ENCODE measurements around the gene FKTN. TPM values are rescaled to one million over a fixed set of nuclear protein-coding genes. Genes with fewer than 3 reads are reported as not detected.

The FKTN gene
- total RNA-seq, 1 donor from 2014 or later, result 16.4 TPM

GRCh38 chr9:105679257-105680022, 121.5 kb downstream of the FKTN start:
- H3K27me3 Mint-ChIP-seq (ENCODE audit: unreplicated experiment), result no peaks in the 10 kb centered on the region
- DNase-seq (ENCODE audit: low spot score), result no peak
- H3K36me3 Mint-ChIP-seq (ENCODE audit: low read depth, unreplicated experiment), result no peaks in the 10 kb centered on the region
- TF ChIP-seq CTCF (IDR thresholded peaks at IDR 0.05; ENCODE audit: unreplicated experiment), result no peak
- H3K4me3 Mint-ChIP-seq (ENCODE audit: unreplicated experiment), result no peak overlapping the region
- H3K4me1 Mint-ChIP-seq (ENCODE audit: unreplicated experiment), result peaks cover 5% of the 10 kb centered on the region
- H3K27ac Mint-ChIP-seq (ENCODE audit: unreplicated experiment), result no peak overlapping the region
- H3K9me3 Mint-ChIP-seq (ENCODE audit: unreplicated experiment), result no peaks in the 10 kb centered on the region

DNA sequence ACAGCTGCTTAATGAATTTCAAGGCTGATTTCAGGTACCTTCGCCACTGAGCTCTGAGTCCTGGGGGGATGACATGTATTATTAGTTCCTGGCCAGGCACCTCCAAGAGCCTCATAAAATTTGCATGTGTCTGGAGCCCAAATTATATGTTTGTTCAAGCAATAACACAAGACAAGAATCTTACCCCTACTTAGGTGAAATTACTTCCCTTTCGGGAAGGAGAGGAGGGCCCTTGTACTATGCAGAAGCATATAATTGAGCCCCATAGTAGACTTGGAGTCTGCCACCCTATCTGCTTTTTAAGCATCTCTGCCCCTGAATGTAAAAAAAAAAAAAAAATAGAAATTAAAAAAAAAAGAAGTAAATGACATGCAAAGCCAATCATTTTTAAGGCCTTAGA, 123.4 kb downstream of the FKTN start:
- Mint-ChIP-seq H3K27me3 (ENCODE audit: unreplicated experiment) (no peaks in the 10 kb centered on the region), H3K4me3 (ENCODE audit: unreplicated experiment) (no peak overlapping the region), H3K9me3 (ENCODE audit: unreplicated experiment) (no peaks in the 10 kb centered on the region), H3K4me1 (ENCODE audit: unreplicated experiment) (peaks cover 5% of the 10 kb centered on the region), H3K27ac (ENCODE audit: unreplicated experiment) (no peak overlapping the region), H3K36me3 (ENCODE audit: low read depth, unreplicated experiment) (no peaks in the 10 kb centered on the region)
- no peak for TF ChIP-seq CTCF (IDR thresholded peaks at IDR 0.05; ENCODE audit: unreplicated experiment)
- no peak for DNase-seq (ENCODE audit: low spot score)

DNA sequence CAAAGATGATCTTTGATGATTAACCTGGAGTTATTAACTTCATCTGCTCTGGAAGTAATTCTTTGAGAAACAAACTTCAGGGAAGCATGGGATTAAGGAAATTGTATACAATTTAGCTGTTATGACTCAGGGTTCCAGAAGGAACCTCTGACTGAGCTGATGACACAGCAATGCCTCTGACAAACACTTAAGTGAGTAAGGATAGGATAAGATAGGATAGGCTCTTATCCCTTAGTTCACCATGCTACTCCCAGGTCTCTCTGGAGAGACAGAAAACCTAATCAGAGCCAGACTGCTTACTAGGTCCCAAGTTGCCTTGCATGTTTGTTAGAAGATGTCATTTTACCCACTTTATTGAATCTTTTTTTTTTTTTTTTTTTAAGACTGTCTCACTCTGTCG, 123.8 kb downstream of the FKTN start:
- Mint-ChIP-seq H3K9me3 (ENCODE audit: unreplicated experiment) (no peaks in the 10 kb centered on the region), H3K4me3 (ENCODE audit: unreplicated experiment) (no peak overlapping the region), H3K27ac (ENCODE audit: unreplicated experiment) (no peak overlapping the region), H3K36me3 (ENCODE audit: low read depth, unreplicated experiment) (no peaks in the 10 kb centered on the region), H3K4me1 (ENCODE audit: unreplicated experiment) (peaks cover 2% of the 10 kb centered on the region), H3K27me3 (ENCODE audit: unreplicated experiment) (no peaks in the 10 kb centered on the region)
- no peak for DNase-seq (ENCODE audit: low spot score)
- no peak for TF ChIP-seq CTCF (IDR thresholded peaks at IDR 0.05; ENCODE audit: unreplicated experiment)

DNA sequence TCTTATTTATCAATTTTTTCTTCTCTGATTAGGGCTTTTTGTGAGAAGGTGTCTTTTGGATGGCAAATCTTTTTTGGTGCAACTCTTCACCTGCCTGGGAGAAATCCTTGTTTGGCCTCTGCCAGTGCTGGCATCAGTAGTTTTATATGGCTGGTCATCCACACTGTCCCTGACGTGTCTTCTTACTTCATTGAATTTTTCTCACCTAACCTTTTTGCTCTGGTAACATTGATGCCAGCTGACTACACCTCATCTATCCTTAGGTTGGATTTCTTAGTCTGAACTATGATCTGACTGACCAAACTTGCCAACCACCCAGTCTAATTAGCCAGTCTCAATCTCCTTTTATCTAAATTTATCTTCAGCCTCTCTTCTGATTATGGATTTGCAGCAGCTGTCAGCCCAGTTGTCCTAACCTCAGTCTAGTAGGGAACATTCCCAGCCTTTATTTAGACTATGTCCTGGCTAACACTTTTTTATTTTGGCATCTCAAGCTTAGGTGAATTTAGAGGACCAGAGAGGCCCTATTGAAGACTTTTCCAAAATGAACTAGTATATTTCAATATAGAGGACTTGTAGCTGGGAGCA, 125.9 kb downstream of the FKTN start:
- H3K27me3 Mint-ChIP-seq (ENCODE audit: unreplicated experiment), result no peaks in the 10 kb centered on the region
- no peak for TF ChIP-seq CTCF (IDR thresholded peaks at IDR 0.05; ENCODE audit: unreplicated experiment)

DNA sequence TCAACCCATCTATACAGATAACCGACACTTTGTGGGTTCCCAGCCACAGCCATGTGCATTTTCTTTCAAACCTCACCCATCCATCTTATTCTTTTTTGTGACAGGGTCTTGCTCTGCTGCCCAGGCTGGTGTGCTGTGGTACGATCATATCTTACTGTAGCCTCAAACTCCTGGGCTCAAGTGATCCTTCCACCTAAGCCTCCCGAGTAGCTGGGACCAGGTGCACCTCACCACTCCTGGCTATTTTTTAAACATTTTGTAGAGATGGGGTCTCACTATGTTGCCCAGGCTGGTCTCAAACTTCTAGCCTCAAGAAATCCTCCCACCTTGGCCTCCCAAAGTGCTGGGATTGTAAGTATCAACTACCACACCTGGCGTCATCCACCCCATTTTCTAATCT, 129.0 kb downstream of the FKTN start:
- Mint-ChIP-seq H3K27me3 (ENCODE audit: unreplicated experiment) (no peaks in the 10 kb centered on the region), H3K9me3 (ENCODE audit: unreplicated experiment) (no peaks in the 10 kb centered on the region), H3K36me3 (ENCODE audit: low read depth, unreplicated experiment) (no peaks in the 10 kb centered on the region), H3K4me3 (ENCODE audit: unreplicated experiment) (no peak overlapping the region), H3K4me1 (ENCODE audit: unreplicated experiment) (no peaks in the 10 kb centered on the region), H3K27ac (ENCODE audit: unreplicated experiment) (no peak overlapping the region)
- no peak for TF ChIP-seq CTCF (IDR thresholded peaks at IDR 0.05; ENCODE audit: unreplicated experiment)
- no peak for DNase-seq (ENCODE audit: low spot score)

More for the DNA sequence above, 125.9 kb downstream of the FKTN start:
- DNase-seq (ENCODE audit: low spot score), result no peak
- Mint-ChIP-seq H3K4me3 (ENCODE audit: unreplicated experiment) (no peak overlapping the region), H3K9me3 (ENCODE audit: unreplicated experiment) (no peaks in the 10 kb centered on the region), H3K27ac (ENCODE audit: unreplicated experiment) (no peak overlapping the region), H3K4me1 (ENCODE audit: unreplicated experiment) (no peaks in the 10 kb centered on the region), H3K36me3 (ENCODE audit: low read depth, unreplicated experiment) (no peaks in the 10 kb centered on the region)

Data from endothelial cell (in vitro differentiated cells).